Esophagus (tissue), 2 donors: ENCODE measurements around the gene TMEM50A. TPM values are rescaled to one million over a fixed set of nuclear protein-coding genes. Genes with fewer than 3 reads are reported as not detected.
A peak's percentile ranks its signal among the peaks of the same experiment; 100 is the strongest.
"Not testable (repeated sequence)": the region's sequence is repeated elsewhere in the genome, so short reads cannot be mapped to it uniquely, and the experiment has no call there.

Experiments used
- H3K27ac ChIP-seq, 2 donors: one replicate each; pipeline ENCODE4 v1.5.1; 2013; ENCODE audit warnings: low read depth in 2 of 2, mild to moderate bottlenecking in 2 of 2, inconsistent platforms in 1 of 2, low read length in 1 of 2, moderate library complexity in 1 of 2
- H3K27me3 ChIP-seq, 2 donors: one replicate each; pipeline ENCODE4 v1.6.1; 2013; ENCODE audit warnings: low read length in 2 of 2, control low read depth in 1 of 2, mild to moderate bottlenecking in 1 of 2; ENCODE audit not compliant: insufficient read depth in 2 of 2, control insufficient read depth in 1 of 2
- H3K36me3 ChIP-seq, 2 donors: one replicate each; pipeline ENCODE4 v1.6.1; 2013; ENCODE audit warnings: low read length in 1 of 2; ENCODE audit not compliant: control insufficient read depth in 2 of 2, insufficient read depth in 2 of 2
- H3K4me1 ChIP-seq, 2 donors: one replicate each; pipeline ENCODE4 v1.6.1; 2013; ENCODE audit warnings: low read length in 1 of 2; ENCODE audit not compliant: control insufficient read depth in 2 of 2, insufficient read depth in 2 of 2
- H3K4me3 ChIP-seq, 2 donors: one replicate each; pipeline ENCODE4 v1.5.1; 2013; ENCODE audit warnings: low read length in 2 of 2, mild to moderate bottlenecking in 2 of 2, low read depth in 1 of 2, moderate library complexity in 1 of 2
- H3K9me3 ChIP-seq, 2 donors: one replicate each; pipeline ENCODE4 v1.6.1; 2013; ENCODE audit warnings: mild to moderate bottlenecking in 2 of 2, low read depth in 1 of 2, low read length in 1 of 2, moderate library complexity in 1 of 2; ENCODE audit not compliant: control insufficient read depth in 2 of 2, insufficient read depth in 1 of 2
- WGBS, 2 donors: extraction: QIAGEN DNeasy Blood & Tissue Kit; methylation state at CpG; one replicate each; pipeline ENCODE4 v1.1.7; 2013; 5-methylcytosine and 5-hydroxymethylcytosine counted together
- polyA plus RNA-seq, 2 donors: library from polyadenylated mRNA; stranded (reverse); fragments of 200-250 nt; gene quantifications; one replicate each; pipeline ENCODE4 v1.2.3, GENCODE V29; 2013
- donor health status: healthy with polysubstance abuse.
- donor health status: Bipolar disorder and iron deficiency.

The TMEM50A gene
- polyA plus RNA-seq, 2 donors, result 60.1 to 75.8 TPM

GRCh38 chr1:25355841-25356395 lies 17.8 kb downstream of the TMEM50A start:
- Histone ChIP-seq H3K4me3 (no peak overlapping the region), H3K4me1 (no peaks in the 10 kb centered on the region), H3K27me3 (no peaks in the 10 kb centered on the region), H3K27ac (peak overlapping the region in 1 of 2 donors; percentile 52), H3K9me3 (no peaks in the 10 kb centered on the region), H3K36me3 (peaks cover 13 to 14% of the 10 kb centered on the region in 2 donors)
- 67 to 78% methylated on average over 6 of the region's 6 CpGs for WGBS, 2 donors

GRCh38 chr1:25356441-25356840 lies 18.3 kb downstream of the TMEM50A start:
- no peak overlapping the region for H3K4me3 ChIP-seq
- no peaks in the 10 kb centered on the region for H3K4me1 ChIP-seq
- H3K36me3 ChIP-seq, result peaks cover 13 to 14% of the 10 kb centered on the region in 2 donors
- H3K27ac ChIP-seq, result peak overlapping the region in 1 of 2 donors; percentile 52
- no peaks in the 10 kb centered on the region for H3K27me3 ChIP-seq
- H3K9me3 ChIP-seq, result no peaks in the 10 kb centered on the region

DNA sequence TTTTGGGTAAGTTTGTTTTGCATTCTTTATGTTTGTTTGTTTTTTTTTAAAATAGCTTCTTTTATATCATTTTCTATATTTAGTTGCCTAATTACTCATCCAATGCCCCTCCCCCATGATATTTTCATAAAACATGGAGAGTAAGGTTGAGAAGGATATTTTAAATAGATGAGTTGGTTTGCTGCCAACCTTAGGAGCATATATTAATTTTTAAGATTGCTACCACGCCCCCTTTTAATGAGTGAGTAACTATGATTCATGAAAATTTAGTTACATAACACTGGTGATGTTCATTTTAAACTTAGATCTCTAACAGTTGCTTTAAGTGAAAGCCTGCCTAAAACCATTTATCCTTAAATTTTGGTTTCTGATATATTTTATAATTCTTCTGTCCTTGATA lies 18.7 kb downstream of the TMEM50A start:
- WGBS, 2 donors, result 47 to 58% methylated on average over 1 of the region's 1 CpG
- H3K4me1 ChIP-seq, result no peaks in the 10 kb centered on the region
- H3K36me3 ChIP-seq, result peaks cover 14 to 18% of the 10 kb centered on the region in 2 donors

GRCh38 chr1:25360596-25361581 lies 22.8 kb downstream of the TMEM50A start:
- Histone ChIP-seq H3K27ac (peak overlapping the region in 1 of 2 donors; percentile 22), H3K27me3 (no peaks in the 10 kb centered on the region), H3K4me1 (no peaks in the 10 kb centered on the region), H3K36me3 (peaks cover 9 to 14% of the 10 kb centered on the region in 2 donors), H3K4me3 (no peak overlapping the region), H3K9me3 (no peaks in the 10 kb centered on the region)
- 88 to 90% methylated on average over 7 of the region's 7 CpGs for WGBS, 2 donors

More for the DNA sequence above, 18.7 kb downstream of the TMEM50A start:
- Histone ChIP-seq H3K27me3 (no peaks in the 10 kb centered on the region), H3K9me3 (no peaks in the 10 kb centered on the region), H3K27ac (no peak overlapping the region), H3K4me3 (no peak overlapping the region)

GRCh38 chr1:25361901-25362300 lies 23.8 kb downstream of the TMEM50A start:
- H3K4me1 ChIP-seq, result no peaks in the 10 kb centered on the region
- WGBS, 2 donors, result 75 to 80% methylated on average over 2 of the region's 2 CpGs
- H3K36me3 ChIP-seq, result peaks cover 7 to 14% of the 10 kb centered on the region in 2 donors
- H3K4me3 ChIP-seq, result no peak overlapping the region
- H3K27me3 ChIP-seq, result no peaks in the 10 kb centered on the region
- H3K27ac ChIP-seq, result no peak overlapping the region
- no peaks in the 10 kb centered on the region for H3K9me3 ChIP-seq

- not testable (repeated sequence) for H3K4me3 ChIP-seq, H3K4me1 ChIP-seq, H3K27me3 ChIP-seq, H3K27ac ChIP-seq, H3K9me3 ChIP-seq
- peaks cover 7 to 14% of the 10 kb centered on the region in 2 donors for H3K36me3 ChIP-seq
- WGBS, 2 donors, result no CpG with 5 or more reads among the region's 17 CpGs
Observed at GRCh38 chr1:25362634-25363559, 24.8 kb downstream of the TMEM50A start.

GRCh38 chr1:25369241-25369640 lies 31.1 kb downstream of the TMEM50A start:
- Histone ChIP-seq H3K9me3 (no peaks in the 10 kb centered on the region), H3K36me3 (no peaks in the 10 kb centered on the region), H3K4me3 (no peak overlapping the region), H3K27me3 (no peaks in the 10 kb centered on the region), H3K27ac (no peak overlapping the region), H3K4me1 (no peaks in the 10 kb centered on the region)
- 88 to 92% methylated on average over 4 of the region's 4 CpGs for WGBS, 2 donors

GRCh38 chr1:25369691-25370271 lies 31.6 kb downstream of the TMEM50A start:
- not testable (repeated sequence) for H3K4me1 ChIP-seq, H3K9me3 ChIP-seq, H3K27ac ChIP-seq, H3K36me3 ChIP-seq, H3K4me3 ChIP-seq, H3K27me3 ChIP-seq
- 74 to 84% methylated on average over 12 of the region's 12 CpGs for WGBS, 2 donors

DNA sequence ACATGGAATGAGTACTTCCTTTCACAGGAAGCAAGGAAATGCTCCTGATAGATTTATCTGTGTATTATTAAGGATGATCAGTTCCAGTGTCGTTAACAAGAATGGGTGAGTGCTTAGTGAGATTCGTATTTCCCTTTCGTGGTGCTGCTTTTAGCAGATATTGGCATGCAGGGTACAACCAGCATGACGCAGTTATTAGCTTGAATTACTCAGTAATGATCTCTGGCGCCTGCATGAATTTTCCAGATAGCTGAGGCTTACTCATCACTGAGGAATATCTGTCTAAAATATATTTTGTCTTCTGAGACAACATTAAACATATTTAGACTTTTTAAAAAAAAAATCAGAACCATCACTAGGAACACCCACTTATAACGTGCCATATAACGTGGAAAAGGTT lies 33.6 kb downstream of the TMEM50A start:
- not testable (repeated sequence) for H3K27ac ChIP-seq, H3K4me1 ChIP-seq, H3K4me3 ChIP-seq, H3K27me3 ChIP-seq, H3K36me3 ChIP-seq, H3K9me3 ChIP-seq
- 67 to 74% methylated on average over 7 of the region's 7 CpGs for WGBS, 2 donors
